ENCODE results near the gene PPWD1.

DNA sequence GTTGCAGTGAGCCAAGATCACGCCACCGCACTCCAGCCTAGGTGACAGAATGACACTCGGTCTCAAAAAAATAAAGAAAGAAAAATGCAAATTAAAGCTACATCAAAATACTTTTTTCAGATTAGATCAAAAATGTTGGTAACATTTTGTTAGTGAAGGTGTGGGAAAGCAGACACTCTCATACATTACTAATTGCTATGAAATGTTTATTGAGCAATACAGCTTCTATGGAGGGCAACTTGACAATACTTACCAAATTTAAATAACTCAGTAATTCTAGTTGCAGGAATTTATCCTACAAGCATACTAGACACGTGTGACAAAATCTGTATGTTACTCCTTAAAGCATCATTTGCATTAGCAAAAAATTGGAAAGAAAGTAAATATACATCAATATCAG is 56.9 kb downstream of the PPWD1 start:
- TF ChIP-seq CTCF (IDR thresholded peaks at IDR 0.05) (no peak), POLR2A (IDR thresholded peaks at IDR 0.05) (no peak), EP300 (IDR thresholded peaks at IDR 0.05) (no peak), POLR2AphosphoS5 (IDR thresholded peaks at IDR 0.05) (no peak)
